Astrocyte (in vitro differentiated cells and primary cell): ENCODE measurements around the gene GRAMD4.

ENCODE experiments used
- EZH2 ChIP-seq: IDR thresholded peaks from 2 replicates; pipeline ENCODE4 v1.6.1; 2012; ENCODE audit warnings: mild to moderate bottlenecking, low read length, inconsistent platforms; ENCODE audit not compliant: insufficient read depth
- TF ChIP-seq, protein P1 (sequence below): IDR thresholded peaks from 2 replicates; pipeline ENCODE4 v1.5.1; 2011; ENCODE audit warnings: low read depth, mild to moderate bottlenecking, inconsistent platforms, low read length, moderate library complexity; ENCODE audit not compliant: insufficient read depth

DNA sequence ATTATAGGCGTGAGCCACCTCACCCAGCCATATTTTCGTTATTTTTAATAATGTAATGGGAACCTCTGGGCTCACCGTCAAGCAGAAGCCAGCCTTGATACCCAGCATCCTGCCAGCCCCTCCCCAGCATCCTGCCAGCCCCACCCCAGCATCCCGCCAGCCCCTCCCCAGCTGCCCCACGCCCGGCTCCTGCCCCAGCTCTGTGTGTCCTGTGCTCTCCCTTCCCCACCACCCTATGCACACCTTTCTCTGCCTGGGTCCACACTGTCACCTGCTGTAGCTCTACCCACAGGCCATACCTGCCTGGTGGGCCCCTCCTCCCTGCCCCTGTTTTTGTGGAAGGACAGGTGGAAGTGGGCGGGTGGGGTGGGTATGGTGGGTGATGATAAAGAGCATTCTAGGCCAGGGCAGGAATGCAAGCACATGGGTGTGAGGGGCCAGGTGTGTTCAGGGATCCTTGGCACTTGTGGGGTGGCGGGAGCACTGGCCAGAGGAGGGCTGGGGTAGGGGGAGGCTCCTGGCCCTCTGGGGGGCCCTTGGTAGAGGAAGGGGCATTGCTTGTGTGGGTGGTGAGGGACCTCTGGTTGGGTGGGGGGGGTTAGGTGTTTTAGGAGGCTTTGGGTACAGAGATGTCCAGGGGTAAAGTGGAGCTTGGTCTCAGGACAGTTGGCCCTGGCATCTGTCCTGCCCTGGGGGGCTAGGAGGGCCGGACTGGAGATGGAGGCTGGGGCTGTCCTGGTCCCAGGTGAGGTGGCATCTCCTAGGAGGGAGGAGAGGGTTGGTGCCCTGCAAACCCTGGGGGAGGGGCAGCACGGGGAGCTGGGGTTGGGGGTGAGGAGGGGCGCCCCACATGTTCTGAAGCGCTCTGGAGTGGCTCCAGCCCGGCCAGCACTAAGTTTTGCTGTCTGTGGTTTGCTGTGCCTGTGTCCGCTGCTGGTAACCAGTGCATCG, 25.9 kb upstream of the GRAMD4 start:
- TF ChIP-seq, protein P1, sequence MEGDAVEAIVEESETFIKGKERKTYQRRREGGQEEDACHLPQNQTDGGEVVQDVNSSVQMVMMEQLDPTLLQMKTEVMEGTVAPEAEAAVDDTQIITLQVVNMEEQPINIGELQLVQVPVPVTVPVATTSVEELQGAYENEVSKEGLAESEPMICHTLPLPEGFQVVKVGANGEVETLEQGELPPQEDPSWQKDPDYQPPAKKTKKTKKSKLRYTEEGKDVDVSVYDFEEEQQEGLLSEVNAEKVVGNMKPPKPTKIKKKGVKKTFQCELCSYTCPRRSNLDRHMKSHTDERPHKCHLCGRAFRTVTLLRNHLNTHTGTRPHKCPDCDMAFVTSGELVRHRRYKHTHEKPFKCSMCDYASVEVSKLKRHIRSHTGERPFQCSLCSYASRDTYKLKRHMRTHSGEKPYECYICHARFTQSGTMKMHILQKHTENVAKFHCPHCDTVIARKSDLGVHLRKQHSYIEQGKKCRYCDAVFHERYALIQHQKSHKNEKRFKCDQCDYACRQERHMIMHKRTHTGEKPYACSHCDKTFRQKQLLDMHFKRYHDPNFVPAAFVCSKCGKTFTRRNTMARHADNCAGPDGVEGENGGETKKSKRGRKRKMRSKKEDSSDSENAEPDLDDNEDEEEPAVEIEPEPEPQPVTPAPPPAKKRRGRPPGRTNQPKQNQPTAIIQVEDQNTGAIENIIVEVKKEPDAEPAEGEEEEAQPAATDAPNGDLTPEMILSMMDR: no peak
- no peak for TF ChIP-seq EZH2
